Measurements from ENCODE around the gene IQGAP2. TPM values are rescaled to one million over a fixed set of nuclear protein-coding genes. Genes with fewer than 3 reads are reported as not detected.

Gene IQGAP2
- total RNA-seq, 2 donors from 2014 or later = 117 to 134 TPM

GRCh38 chr5:76742583-76742982 is 339.5 kb downstream of the IQGAP2 start:
- H3K9me3 ChIP-seq (ENCODE audit: control insufficient read depth, low read length, poor library complexity, severe bottlenecking) = no peaks in the 10 kb centered on the region
- DNase-seq (no peak), ATAC-seq (no peak)
- Mint-ChIP-seq H3K36me3 (ENCODE audit: low read depth) (no peaks in the 10 kb centered on the region), H3K4me1 (peaks cover 17% of the 10 kb centered on the region), H3K27ac (no peak overlapping the region), H3K27me3 (no peaks in the 10 kb centered on the region), H3K4me3 (no peak overlapping the region)

GRCh38 chr5:76744632-76745031 is 341.5 kb downstream of the IQGAP2 start:
- Mint-ChIP-seq H3K36me3 (ENCODE audit: low read depth) (no peaks in the 10 kb centered on the region), H3K4me3 (no peak overlapping the region), H3K4me1 (peaks cover 4% of the 10 kb centered on the region), H3K27me3 (peaks cover 8% of the 10 kb centered on the region), H3K27ac (no peak overlapping the region)
- no peaks in the 10 kb centered on the region for H3K9me3 ChIP-seq (ENCODE audit: control insufficient read depth, low read length, poor library complexity, severe bottlenecking)
- no peak for DNase-seq
- ATAC-seq = no peak

- no peak overlapping the region for H3K27ac Mint-ChIP-seq
- no peak for DNase-seq
- ATAC-seq = no peak
- H3K36me3 Mint-ChIP-seq (ENCODE audit: low read depth) = no peaks in the 10 kb centered on the region
- no peak overlapping the region for H3K4me3 Mint-ChIP-seq
- peaks cover 10% of the 10 kb centered on the region for H3K27me3 Mint-ChIP-seq
- H3K9me3 ChIP-seq (ENCODE audit: control insufficient read depth, low read length, poor library complexity, severe bottlenecking) = no peaks in the 10 kb centered on the region
- peaks cover 4% of the 10 kb centered on the region for H3K4me1 Mint-ChIP-seq
These were observed 342.6 kb downstream of the IQGAP2 start for GRCh38 chr5:76745670-76746069.

- Mint-ChIP-seq H3K27me3 (peaks cover 17% of the 10 kb centered on the region), H3K4me3 (no peak overlapping the region), H3K4me1 (no peaks in the 10 kb centered on the region), H3K27ac (no peak overlapping the region), H3K36me3 (ENCODE audit: low read depth) (no peaks in the 10 kb centered on the region)
- no peak for ATAC-seq
- H3K9me3 ChIP-seq (ENCODE audit: control insufficient read depth, low read length, poor library complexity, severe bottlenecking) = no peaks in the 10 kb centered on the region
- no peak for DNase-seq
These were observed 343.6 kb downstream of the IQGAP2 start for GRCh38 chr5:76746677-76747076.

GRCh38 chr5:76747706-76748105 is 344.6 kb downstream of the IQGAP2 start:
- Mint-ChIP-seq H3K27me3 (peaks cover 27% of the 10 kb centered on the region), H3K27ac (no peak overlapping the region), H3K4me1 (no peaks in the 10 kb centered on the region), H3K36me3 (ENCODE audit: low read depth) (no peaks in the 10 kb centered on the region), H3K4me3 (no peak overlapping the region)
- ATAC-seq (no peak), DNase-seq (no peak)
- H3K9me3 ChIP-seq (ENCODE audit: control insufficient read depth, low read length, poor library complexity, severe bottlenecking) = no peaks in the 10 kb centered on the region

- no peaks in the 10 kb centered on the region for H3K4me1 Mint-ChIP-seq
- H3K36me3 Mint-ChIP-seq (ENCODE audit: low read depth) = no peaks in the 10 kb centered on the region
- no peaks in the 10 kb centered on the region for H3K9me3 ChIP-seq (ENCODE audit: control insufficient read depth, low read length, poor library complexity, severe bottlenecking)
- no peak overlapping the region for H3K27ac Mint-ChIP-seq
- no peak overlapping the region for H3K4me3 Mint-ChIP-seq
- ATAC-seq (no peak), DNase-seq (no peak)
- H3K27me3 Mint-ChIP-seq = peaks cover 28% of the 10 kb centered on the region
These were observed 348.2 kb downstream of the IQGAP2 start for GRCh38 chr5:76751291-76751690.

GRCh38 chr5:76754668-76755078 is 351.6 kb downstream of the IQGAP2 start:
- H3K4me1 Mint-ChIP-seq = no peaks in the 10 kb centered on the region
- peaks cover 26% of the 10 kb centered on the region for H3K27me3 Mint-ChIP-seq
- H3K27ac Mint-ChIP-seq = no peak overlapping the region
- H3K36me3 Mint-ChIP-seq (ENCODE audit: low read depth) = peaks cover 2% of the 10 kb centered on the region
- H3K9me3 ChIP-seq (ENCODE audit: control insufficient read depth, low read length, poor library complexity, severe bottlenecking) = no peaks in the 10 kb centered on the region
- no peak for ATAC-seq
- no peak overlapping the region for H3K4me3 Mint-ChIP-seq
- no peak for DNase-seq

GRCh38 chr5:76755779-76756637 is 352.9 kb downstream of the IQGAP2 start:
- no peak overlapping the region for H3K4me3 Mint-ChIP-seq
- H3K27ac Mint-ChIP-seq = no peak overlapping the region
- DNase-seq = no peak
- H3K4me1 Mint-ChIP-seq = no peaks in the 10 kb centered on the region
- ATAC-seq = no peak
- H3K27me3 Mint-ChIP-seq = peaks cover 21% of the 10 kb centered on the region
- H3K9me3 ChIP-seq (ENCODE audit: control insufficient read depth, low read length, poor library complexity, severe bottlenecking) = no peaks in the 10 kb centered on the region
- H3K36me3 Mint-ChIP-seq (ENCODE audit: low read depth) = peaks cover 2% of the 10 kb centered on the region

GRCh38 chr5:76757049-76757448 is 354.0 kb downstream of the IQGAP2 start:
- no peaks in the 10 kb centered on the region for H3K9me3 ChIP-seq (ENCODE audit: control insufficient read depth, low read length, poor library complexity, severe bottlenecking)
- peaks cover 13% of the 10 kb centered on the region for H3K27me3 Mint-ChIP-seq
- ATAC-seq = no peak
- peaks cover 2% of the 10 kb centered on the region for H3K36me3 Mint-ChIP-seq (ENCODE audit: low read depth)
- H3K27ac Mint-ChIP-seq = no peak overlapping the region
- peaks cover 2% of the 10 kb centered on the region for H3K4me1 Mint-ChIP-seq
- no peak overlapping the region for H3K4me3 Mint-ChIP-seq
- no peak for DNase-seq

Other genes with a start within 250 kb of the IQGAP2 start
- gene F2RL2, start 220.1 kb downstream of the IQGAP2 start, total RNA-seq = not detected